HG03469 (cell line): ENCODE results near the gene DGKQ.

Experiments
- ATAC-seq: cut with Tn5 transposase; IDR thresholded peaks from one replicate; pipeline ENCODE4 v1.9.1; 2021; ENCODE audit warnings: mild to moderate bottlenecking, moderate library complexity, moderate number of reproducible peaks; ENCODE audit not compliant: unreplicated experiment

The DGKQ gene

DNA sequence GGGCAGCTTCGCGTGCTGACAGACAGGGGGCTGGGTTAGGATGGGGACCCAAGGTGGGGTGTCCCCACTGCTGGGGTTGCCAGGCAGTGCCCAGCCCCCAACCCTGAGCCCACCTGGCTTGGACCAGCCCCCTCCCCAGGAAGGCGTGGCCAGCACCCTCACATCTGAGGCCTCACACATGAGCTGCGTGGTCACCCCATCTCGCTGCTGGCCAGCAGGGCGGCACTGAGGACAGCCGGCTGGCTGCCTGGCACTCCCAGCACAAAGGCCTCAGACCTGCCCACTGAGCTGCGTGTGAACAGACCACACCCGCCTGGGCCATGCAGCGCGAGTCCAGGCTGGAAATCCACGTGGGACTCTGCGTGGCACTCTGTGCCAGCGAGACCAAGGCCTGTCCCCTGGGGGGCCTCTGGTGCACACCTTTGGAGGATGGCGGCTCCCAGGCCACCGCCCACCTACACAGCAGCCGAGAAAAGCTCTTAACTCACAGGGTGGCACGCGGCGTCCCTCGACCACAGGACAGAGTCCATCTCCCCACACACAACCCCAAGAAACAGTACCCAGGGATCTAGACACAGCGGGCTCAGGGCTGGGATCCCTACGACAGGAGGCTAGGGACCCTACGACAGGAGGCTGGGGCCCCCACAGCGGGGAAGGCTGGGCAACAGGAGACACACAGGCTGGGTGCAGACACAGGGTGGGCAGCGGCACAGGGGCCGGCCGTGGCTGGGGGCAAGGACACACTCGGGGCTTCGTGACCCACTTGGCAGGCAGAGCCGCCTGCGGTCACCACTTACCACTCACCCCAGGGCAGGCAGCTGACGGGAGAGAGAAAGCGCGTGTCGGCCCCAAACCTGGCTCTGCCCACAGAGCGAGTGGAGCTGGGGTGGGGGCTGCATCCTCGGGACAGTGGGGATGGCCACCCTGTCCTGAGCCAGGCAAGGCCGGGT, 9.8 kb downstream of the DGKQ start:
- ATAC-seq: no peak

DNA sequence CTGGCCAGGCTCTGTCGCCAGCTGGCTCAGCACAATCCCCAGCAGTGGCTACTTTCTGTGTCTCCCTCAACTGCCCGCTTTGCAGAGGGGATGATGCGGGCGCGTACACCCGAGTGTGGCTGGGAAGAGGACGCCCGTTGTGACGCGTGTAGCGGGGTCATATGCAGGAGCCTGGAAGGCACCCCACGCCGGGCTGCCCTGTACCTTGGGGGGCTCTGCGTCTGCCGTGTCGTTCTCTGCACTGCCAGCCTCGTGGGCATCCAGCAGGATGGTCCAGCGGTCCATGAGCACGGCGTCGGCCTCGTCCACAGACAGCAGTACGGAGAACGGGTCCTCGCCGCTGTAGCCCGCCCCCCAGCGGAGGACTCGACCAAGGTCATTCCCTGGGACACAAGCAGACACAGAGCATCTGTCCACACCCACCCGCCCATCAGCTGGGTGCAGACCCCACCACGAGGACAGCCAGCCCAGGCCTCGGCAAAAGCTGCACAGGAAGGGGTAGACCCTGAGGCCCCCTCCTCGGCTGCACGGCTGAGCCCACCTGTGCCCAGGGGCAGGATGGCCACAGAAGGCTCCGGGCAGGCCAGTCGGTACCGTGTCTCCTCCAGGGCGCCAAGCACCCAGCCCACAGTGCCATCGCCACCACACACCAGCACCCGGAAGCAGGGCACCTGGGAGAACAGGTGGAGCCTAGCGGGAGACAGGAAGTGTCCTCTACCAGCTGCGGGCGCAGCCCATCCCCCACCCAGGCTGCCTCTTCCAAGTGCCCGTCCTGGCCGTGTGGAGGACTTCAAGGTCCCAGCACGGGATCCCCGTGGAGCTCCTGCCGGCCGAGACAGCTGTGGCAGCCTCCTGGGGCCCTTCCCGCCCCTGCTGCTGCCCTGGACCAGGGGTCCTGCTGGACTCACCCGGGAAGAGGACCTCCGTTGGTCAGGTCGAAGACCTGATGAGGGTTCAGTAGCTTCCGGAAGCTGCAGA, 10.8 kb downstream of the DGKQ start:
- no peak for ATAC-seq

DNA sequence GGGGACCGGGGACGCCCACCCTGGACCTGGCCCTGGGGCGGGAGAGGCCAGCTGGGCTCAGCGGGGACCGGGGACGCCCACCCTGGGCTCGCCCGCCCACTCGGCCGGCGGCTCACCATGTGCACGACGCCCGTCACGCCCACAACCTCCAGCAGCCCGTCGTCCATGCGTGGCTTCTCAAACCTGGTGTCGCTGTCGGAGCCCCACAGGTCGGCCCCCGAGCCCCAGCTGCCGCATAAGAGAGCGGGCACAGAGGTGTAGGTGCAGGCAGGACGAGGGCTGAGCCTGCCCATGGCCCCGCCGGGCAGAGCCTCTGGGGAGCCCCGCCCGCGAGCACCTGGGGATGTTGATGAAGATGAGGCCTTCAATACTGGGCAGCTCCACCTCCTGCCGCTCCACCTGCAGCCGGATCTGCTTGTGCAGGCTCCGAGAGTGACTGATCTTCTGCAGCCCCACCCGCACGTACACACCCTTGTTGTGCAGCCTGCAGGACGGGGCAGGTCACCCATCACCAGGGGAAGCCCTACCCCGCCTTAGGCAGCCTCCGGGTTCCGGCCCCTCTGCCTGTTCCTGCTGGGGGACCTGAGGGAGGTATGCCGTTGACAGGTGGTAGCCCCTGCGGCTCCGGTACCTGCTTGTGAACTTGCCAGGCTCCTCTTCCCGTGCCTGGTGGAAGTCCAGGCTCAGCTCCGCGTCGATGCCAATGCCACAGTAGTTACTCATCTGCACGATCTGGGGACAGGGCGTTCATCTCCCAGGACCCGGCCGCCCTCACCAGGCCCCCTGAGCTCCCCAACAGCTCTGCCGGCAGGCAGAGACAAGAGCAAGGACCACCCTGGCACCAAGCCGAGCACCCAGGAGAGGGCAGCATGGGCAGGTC, 11.8 kb downstream of the DGKQ start:
- ATAC-seq: no peak

DNA sequence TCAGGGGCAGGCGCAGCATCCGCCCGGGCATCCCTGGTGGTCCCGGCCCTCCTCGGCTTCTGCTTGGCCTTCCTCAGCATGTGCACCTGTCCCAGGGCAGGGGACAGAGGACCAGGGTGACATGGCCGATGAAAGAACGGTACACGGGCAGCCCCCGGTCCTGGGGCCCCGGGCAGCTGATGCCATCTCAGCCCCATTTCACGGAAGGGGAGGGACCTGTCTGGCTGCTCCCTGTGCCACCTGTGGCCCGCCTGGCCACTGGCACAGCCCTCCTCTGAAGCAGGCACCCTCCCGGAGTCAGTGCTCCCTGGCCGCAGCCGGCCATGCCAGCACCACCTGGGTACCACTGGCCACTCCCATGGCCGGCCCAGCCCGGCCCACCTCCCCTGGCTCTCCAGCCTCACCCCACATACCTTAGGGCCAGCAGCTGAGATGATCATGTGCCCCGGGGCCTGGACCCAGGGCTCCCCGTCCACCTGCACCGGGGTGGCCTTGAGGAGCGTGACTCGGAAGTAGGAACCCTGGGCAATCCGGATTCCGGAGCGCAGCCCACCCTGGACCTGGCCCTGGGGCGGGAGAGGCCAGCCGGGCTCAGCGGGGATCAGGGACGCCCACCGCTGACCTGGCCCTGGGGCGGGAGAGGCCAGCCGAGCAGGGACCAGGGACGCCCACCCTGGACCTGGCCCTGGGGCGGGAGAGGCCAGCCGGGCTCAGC, 12.6 kb downstream of the DGKQ start:
- no peak for ATAC-seq

DNA sequence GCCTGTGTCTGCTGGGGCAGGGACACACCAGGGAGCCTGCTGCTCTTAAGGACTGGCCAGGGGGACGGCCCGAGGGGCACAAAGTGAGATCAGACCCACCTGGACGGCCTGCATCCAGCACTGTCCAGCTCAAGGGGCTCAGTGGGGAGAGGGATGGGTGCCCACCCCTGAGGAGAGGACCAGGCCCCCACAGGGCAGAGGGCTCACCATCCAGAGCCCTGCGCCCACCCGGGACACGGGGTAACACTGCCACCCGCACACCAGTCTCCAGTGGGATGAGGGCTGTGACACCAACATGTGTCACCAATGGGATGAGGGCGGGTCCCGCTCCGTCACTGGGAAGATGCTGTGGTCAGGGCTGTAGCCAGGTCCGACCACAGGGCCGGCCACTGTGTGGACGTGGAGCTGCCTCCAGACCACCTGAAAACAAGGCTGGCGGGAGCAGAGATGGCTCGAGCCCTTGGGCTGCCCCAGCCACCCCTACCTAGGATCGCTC, 13.2 kb downstream of the DGKQ start:
- no peak for ATAC-seq

DNA sequence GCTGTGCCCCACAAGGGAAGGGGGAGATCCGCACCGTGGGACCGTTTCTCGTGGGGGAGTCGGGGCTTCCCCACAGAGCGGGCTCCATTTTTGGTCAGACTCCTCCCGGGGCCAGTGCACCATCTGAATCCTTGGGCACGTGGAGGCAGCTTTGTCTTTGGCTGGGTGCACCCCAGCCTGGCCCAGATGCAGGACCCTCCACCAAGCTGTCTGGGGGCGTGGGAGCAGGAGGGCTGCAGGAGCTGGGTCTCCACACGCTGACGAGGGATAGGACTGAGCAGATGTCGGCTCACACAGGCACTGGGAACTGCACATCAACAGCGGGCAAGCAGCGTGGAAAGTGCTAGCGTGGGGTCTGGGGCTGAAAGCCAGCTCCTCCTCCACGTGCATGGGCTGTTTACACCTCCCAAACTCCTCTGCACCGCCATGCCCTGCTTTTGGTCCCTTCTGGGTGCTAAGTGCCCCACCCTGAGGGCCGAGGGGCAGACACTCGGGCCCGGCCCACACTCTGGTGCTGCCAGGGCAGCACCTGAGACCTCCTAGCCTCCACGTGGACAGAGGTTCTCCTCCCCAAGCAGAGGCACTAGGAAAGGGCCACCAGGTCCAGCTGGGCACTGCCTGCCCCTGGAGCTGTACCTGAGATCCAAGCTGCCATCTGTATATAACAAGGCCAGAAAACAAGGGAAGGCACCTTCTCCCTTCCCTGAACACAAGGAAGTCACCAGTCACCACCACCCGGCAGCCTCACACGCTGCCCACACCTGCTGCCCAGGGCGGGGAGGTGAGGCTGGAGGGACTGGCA, 13.8 kb downstream of the DGKQ start:
- no peak for ATAC-seq

DNA sequence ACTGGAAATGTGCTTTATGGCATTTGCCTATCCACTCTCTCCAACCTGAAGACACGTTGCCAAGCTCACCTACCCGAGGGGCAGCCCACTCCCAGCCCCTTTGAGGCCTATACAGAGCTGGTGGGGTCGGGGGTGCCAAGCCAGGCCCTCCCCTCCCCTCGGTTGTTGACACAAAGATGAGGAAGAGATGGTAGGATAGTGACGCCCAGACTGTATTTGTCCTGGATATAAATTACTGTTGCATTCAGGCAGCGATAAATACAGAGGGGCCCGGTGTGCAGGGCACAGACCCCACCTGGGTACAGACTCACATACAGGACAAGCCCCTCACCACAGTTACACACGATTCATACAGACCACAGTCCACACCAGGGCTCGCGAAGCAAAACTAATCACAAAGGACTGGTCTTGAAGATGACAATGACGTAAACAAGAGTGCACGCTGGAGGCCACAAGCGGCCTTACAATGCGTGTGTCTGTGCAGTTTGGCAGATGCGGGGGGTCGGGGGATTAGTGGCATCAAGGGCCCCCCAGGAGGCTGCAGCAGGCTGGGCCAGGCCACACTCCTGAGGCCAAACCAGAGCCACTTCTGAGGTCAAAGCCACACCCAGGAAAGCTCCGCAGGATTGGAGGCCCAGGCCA, 14.6 kb downstream of the DGKQ start:
- ATAC-seq: no peak

DNA sequence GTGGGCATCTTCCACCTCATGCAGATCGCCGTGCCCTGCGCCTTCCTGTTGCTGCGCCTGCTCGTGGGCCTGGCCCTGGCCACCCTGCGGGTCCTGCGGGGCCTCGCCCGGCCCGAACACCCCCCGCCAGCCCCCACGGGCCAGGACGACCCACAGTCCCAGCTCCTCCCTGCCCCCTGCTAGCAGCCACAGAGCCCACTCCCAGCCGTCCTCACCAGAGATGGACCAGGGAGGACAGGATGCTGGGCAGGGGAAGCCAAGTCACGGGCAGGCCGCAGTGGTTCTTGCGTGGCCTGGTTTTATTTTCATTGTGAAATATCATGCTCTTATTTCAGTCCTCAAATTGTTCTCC, 15.1 kb downstream of the DGKQ start:
- ATAC-seq: no peak

DNA sequence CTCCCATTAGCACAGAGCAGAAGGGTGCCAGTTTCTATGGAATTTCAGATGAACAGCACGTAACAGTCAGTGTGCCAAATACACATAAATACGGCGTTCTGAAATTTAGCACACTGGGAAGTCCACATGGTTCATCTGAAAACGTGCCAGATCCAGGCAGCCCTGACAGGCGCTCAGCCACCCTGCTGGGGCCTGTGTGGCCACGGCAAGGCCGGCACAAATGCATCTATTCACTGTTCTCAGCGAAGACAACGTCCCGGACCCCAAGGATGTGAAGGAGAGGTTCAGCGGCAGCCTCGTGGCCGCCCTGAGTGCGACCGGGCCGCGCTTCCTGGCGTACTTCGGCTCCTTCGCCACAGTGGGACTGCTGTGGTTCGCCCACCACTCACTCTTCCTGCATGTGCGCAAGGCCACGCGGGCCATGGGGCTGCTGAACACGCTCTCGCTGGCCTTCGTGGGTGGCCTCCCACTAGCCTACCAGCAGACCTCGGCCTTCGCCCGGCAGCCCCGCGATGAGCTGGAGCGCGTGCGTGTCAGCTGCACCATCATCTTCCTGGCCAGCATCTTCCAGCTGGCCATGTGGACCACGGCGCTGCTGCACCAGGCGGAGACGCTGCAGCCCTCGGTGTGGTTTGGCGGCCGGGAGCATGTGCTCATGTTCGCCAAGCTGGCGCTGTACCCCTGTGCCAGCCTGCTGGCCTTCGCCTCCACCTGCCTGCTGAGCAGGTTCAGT, 15.6 kb downstream of the DGKQ start:
- no peak for ATAC-seq

DNA sequence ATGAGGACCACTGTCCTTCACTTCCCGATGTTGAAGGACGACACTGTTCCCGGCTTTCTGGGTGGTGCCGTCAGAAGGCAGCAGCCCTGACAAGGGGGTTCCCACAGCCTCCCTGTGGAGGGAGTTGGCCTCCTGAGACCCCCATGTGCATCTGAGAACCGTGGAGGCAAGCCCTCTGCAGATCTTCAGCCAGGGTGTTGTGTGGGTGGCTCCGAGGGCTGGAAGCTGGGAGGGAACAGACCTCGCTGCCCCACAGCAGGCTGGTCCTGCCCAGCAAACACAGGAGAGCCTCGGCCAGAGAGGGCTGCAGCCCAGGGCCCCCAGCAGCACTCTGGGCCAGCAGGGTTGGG, 16.2 kb downstream of the DGKQ start:
- ATAC-seq: no peak

DNA sequence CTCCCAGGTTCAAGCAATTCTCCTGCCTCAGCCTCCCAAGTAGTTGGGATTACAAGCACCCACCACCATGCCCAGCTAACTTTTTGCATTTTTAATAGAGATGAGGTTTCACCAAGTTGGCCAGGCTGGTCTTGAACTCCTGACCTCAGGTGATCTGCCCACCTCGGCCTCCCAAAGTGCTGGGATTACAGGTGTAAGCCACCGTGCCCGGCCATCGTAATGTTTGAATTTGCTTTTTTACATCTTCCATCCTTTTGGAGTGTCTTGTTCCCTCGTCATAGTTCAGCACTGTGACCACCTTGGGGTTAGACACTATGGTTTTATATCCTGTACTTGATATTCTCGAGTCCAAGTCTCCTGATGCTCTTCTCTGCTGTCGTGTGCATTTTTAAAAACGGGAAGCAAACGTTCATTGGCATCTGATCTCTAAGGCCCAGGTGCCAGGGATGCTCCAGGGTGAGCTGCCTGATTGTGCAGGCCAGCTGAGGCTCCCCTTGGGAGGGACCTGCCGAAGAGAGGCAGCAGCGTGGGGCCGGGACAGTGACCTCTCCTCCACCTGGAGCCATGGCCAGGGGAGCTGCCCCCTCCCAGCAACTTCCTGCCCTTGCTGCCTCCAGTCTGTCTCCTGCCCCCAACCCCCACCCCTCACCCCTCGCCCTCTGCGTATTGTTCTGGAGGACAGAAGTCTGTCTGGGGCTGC, 16.7 kb downstream of the DGKQ start:
- no peak for ATAC-seq

DNA sequence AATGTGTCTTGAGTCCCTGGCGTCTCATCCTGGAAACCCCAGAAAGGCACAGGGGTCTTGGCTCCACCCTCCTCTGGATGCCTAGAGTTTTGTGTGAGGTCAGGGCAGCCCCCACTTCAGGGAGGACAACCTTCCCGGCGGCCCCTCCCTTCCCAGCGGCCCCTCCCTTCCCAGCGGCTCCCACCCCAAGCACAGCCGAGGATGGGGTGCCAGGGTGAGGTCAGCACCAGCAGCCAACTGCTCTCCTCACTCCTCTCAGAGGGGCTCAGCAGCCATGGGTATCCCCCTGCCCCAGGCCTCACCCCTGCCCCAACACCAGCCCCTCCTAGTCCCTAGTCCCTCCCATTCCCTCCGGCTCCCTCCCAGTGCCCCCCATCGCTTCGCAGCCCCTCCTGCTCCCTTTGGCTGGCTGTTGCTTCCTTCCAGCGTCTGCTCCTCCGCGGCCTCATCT, 17.4 kb downstream of the DGKQ start:
- no peak for ATAC-seq

DNA sequence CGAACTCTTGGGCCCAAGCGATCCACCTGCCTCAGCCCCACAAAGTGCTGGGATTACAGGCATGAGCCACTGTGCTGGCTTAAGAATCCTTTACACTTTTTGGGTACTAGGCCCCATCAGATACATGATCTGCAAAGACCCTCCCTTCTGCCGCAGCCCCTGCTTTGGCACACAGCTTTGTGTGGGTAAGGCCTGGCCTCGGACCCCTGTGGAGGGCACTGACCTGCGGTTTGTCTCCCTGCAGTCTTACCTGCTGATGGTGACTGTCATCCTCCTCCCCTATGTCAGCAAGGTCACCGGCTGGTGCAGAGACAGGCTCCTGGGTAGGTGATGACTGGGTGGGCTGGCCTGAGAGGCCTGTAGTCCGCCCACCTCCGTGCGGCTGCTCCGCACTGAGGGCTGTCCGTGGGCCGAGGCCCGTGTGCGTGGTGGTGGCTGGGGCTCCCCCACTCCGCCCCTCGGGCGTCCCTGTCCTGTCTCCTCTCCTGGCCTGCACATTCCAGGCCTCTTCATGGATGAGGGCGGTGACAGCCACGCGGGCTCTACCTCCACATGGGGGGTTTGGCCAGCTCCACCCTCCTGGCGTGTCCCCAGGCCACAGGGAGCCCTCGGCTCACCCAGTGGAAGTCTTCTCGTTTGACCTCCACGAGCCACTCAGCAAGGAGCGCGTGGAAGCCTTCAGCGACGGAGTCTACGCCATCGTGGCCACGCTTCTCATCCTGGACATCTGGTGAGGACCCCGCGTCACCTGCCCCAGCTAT, 18.0 kb downstream of the DGKQ start:
- no peak for ATAC-seq

DNA sequence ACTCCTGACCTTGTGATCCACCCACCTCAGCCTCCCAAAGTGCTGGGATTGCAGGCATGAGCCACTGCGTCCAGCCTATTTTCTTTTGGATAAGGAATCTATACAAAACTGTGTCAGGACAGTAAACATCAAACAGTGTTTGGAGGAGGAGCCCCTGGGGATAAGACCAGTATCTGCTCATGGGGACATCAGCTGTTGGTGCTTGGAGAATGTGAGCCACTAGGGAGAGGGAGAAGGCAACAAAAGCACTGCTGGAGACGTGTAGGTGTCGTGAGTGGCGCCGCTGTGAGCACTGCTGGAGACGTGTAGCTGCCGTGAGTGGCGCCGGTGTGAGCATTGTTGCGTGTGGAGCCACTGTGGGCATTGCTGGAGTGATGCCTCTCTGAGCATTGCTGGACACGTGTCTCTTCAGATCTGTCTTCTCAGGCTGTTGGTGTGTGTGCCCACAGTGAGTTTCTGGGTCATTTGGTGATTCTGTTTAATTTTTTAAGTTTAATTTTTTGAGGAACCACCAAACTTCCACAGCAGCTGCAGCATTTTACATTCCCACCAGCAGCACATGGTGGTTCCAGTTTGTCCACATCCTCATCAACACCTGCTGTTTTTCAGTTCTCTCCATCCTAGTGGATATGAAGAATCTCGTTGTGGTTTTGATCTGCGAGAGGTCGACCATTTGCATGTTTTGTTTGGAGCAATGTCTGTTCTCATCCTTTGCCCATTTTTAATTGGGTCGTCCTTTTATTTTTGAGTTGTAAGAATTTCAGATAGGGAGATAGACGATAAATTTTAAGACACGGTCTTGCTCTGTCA, 19.0 kb downstream of the DGKQ start:
- ATAC-seq: no peak

DNA sequence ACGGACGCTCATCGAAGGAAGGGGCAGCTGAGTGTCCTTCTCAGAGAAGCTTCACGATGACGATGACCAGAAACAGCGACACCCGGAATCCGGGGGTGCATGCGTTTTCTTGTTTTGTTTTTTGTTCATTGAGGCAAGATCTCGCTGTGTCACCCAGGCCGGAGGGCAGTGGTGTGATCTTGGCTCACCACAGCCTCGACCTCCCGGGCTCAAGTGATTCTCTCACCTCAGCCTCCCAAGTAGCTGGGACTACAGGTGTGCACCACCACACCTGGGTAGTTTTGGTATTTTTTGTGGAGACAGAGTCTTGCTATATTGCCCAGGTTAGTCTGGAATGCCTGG, 19.8 kb downstream of the DGKQ start:
- ATAC-seq: no peak
